GM19193 (cell line): ENCODE results near the gene TRIO.

Experiments used
- POLR2A ChIP-seq: IDR thresholded peaks from 4 replicates; pipeline ENCODE4 v1.6.1; 2011; ENCODE audit not compliant: insufficient read depth, insufficient read length; ENCODE audit errors: extremely low read depth

Gene TRIO

DNA sequence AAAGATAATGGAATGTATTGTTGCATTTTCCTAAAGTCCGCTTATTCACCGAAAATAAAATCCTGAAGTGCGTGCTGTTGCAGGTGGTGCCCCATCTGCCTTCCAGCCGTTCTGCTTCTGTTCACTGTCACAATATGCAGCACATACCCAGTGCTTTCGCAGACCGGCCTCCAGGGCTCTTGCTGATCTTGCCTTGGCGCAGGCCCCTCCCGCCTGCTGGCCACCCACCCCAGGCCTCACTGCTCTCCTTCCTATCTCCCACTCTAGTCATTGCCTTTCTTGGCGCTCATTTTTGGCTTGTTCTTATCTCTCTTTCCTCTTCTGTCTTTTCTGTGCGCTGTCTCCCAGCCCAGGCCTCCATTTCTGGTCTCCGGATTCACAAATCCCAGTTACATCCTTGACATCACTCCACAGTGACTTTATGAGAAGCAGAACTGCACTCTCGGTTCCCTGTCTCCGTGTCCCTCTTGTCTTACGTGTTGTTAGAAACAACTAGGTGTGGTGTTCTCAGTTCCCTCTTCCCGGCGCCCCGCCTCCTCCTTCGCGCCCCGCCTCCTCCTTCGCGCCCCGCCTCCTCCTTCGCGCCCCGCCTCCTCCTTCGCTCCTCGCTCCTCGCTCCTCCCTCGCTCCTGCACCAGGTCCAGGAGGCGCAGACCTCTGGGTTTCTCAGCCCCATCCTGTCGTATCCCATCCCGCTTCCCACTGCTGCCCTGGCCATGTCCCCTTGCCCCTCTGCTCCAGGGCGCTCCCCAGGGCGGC is 236.8 kb downstream of the TRIO start:
- no peak for TF ChIP-seq POLR2A

DNA sequence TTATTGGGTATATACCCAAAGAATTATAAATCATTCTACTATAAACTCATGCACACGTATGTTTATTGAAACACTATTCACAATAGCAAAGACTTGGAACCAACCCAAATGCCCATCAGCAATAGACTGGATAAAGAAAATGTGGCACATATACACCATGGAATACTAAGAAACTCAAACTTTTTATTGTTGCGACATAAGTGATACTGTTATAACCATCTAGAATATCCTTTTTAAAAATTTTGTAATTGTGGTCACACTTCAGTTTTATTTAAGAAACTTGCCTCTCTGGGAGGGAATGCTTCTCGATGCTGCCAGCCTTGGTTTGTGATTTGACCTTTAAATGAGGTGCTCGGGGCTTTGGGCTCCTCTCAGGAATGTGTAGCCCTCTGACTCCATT is 237.6 kb downstream of the TRIO start:
- no peak for TF ChIP-seq POLR2A

DNA sequence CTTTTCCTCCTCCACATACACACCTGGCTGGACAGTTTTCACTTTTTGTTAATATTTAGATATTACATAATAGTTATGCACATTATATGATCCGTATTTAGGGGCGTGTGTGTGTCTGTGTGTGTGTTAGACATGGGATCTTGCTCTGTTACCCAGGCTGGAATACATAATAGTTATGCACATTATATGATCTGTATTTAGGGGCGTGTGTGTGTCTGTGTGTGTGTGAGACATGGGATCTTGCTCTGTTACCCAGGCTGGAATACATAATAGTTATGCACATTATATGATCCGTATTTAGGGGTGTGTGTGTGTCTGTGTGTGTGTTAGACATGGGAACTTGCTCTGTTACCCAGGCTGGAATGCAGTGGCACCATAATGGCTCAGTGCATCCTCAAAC is 239.5 kb downstream of the TRIO start:
- no peak for TF ChIP-seq POLR2A

DNA sequence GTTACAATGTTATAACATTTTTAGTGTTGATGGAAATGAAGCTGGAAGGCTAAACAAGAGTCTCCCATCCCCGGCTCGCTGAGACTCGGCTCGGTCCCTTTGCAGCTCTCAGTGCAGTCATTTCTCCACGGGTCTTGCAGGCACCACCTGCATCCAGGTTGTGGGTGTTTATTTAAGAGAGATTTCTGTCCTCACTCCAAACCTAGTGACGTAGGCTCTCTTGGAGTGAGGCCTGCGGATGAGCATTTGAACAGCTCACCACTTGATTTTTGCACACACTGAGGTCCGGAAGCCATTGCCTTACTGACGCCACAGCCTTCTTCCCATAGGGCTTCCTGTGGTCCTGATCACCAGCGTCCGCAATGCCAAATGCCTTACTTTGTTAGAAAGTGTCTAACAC is 240.8 kb downstream of the TRIO start:
- no peak for TF ChIP-seq POLR2A

DNA sequence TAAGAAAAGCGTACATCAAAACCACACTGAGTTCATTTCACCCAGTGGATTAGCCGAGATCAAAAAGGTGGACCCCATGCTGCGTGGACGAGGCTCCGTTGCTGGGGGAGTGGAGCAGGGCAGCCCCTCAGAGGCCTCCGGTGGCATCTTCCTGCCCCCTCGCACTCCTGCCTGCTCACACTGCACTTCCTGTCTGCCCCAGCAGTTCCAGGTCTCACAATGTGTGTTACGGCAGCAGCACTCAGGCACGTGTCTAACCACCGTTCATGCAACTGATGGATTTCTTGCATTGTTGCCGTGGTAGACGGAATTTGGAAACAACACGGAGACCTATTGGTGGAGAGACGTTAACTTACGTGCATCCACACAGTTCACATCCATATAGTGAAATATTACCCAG is 241.9 kb downstream of the TRIO start:
- no peak for TF ChIP-seq POLR2A

DNA sequence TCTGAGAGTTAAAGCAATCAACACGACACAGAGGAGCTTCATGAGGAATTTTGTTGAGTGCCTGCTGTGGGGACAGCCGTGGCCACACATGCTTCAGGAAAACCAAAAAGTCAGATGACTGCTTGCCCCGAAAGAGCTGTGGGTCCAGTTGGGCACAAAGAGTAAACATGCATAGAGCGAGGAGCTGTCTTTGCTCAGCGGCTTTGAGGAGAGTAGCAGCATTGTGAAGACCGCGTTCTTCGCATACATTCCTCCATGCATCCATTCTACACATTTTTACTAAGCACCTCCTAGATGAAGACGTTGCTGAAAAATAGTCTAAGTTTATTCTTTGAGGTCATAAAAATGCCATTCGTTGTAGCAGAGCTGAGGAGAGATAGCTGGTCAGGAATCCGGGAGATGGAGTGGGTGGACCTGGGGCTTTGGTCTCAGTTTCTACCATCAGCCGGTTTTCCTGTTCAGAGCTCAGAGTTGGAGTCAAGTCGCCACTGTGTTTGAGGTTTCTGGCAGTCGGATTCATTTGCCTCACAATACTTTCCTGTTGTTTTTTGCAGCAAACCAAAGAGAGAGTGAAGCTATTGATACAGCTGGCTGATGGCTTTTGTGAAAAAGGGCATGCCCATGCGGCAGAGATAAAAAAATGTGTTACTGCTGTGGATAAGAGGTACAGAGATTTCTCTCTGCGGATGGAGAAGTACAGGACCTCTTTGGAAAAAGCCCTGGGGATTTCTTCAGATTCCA is 243.9 kb downstream of the TRIO start:
- TF ChIP-seq POLR2A, result no peak

DNA sequence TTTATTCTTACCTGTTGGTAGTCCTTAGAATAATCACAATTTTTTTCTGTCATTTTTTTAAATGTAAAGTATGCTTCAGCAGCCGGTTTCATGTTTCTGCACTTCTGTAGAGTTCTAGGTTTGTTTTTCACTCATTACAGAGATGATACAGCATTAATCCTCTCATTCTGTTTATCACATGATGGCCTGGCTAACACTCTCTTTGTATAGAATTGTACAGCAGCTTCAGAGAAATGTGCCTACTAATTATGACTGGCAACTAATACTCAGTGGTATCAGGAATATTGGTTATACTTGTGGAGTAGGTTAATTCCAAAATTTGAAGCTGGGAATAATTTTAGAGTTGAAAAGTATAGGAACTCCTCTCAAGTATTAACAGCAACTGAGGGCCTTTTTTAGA is 245.6 kb downstream of the TRIO start:
- TF ChIP-seq POLR2A, result no peak

DNA sequence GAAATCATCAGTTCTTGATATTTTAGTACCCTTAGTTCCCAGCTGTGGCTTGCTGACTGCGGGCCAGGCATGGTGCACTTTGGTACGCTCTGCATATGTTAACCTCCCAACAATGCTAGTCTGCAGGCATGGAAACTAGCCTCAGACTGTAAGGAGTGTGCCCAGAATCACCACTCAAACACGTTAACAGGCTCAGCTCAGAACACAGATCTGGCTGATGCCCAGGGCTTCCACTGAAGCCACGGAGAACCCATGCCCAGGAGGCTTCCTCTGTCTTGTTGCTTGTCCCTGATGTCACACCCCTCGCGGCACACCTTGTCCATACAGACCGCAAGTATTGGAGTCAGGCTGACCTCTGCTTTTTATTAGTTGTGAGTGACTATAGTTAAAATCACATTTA is 251.2 kb downstream of the TRIO start:
- no peak for TF ChIP-seq POLR2A

DNA sequence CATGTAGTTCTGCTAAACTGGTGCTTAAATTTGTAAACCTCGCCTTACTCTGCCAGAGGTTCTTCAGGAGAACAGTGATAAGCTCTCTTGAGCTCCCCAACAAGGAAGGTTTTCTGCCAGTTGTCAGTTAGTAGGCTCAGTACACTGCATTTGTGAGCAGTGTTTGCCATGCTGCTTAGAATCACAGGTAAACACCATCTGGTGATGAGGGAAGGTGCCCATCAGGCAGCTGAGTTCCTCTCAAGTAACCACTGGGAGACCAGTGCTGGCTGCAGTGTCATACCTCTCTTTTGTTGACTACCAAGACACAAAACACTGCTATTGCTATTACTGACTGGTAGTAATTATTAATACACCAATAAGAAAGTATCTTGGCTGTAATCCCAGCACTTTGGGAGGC is 252.3 kb downstream of the TRIO start:
- no peak for TF ChIP-seq POLR2A

DNA sequence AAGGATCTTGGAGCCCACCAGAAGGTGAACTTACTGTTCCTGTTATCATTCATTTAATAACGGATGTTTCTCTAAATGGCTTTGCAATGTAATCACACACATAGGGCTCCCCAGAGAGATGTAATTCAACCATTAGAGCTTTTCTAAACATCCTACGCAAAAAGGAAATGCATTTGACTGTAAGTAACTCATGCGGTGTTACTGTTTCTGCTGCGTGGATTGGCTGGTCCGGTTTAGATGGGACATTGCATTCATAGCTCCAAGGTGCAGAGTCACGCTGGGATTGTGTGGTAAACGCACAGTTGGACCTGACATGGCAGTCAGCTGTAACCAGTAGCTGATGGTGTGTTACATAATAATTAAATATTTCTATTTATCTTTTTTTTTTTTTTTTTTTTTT is 252.9 kb downstream of the TRIO start:
- TF ChIP-seq POLR2A, result no peak

DNA sequence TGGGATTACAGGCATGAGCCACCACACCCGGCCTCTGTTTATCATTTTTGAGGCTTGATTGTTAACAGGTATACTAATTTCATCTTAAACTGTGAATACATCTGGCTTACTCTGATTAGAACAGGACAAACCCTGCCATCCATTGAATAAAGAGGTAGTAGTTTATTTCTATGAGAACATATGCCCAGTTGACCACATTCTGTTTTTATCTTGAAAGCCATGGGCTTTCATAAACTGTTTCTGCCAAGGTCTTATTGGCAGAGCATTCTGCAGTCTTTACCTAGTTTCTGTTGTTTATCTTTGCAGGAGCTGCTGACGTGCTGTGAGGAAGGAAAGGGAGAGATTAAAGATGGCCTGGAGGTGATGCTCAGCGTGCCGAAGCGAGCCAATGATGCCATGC is 253.6 kb downstream of the TRIO start:
- no peak for TF ChIP-seq POLR2A

DNA sequence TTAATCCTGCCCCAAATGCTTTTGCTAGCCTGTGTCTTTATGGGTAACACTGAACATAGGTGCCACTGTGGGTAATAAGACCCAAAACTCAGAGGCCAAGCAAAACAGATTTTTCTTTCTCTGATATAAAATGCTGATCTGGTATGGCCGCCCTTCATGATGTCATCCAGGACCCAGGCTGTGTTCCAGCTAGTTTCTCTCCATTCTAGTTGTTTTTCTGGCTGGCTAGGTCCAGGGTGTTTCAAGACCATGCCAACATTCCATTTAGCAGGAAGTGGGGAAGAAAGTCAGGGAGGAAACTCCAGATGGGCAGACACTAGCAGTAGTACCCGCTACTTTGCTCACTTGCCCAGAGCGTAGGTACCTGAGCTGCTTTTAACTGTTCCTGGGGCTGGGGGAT is 254.6 kb downstream of the TRIO start:
- TF ChIP-seq POLR2A, result no peak

DNA sequence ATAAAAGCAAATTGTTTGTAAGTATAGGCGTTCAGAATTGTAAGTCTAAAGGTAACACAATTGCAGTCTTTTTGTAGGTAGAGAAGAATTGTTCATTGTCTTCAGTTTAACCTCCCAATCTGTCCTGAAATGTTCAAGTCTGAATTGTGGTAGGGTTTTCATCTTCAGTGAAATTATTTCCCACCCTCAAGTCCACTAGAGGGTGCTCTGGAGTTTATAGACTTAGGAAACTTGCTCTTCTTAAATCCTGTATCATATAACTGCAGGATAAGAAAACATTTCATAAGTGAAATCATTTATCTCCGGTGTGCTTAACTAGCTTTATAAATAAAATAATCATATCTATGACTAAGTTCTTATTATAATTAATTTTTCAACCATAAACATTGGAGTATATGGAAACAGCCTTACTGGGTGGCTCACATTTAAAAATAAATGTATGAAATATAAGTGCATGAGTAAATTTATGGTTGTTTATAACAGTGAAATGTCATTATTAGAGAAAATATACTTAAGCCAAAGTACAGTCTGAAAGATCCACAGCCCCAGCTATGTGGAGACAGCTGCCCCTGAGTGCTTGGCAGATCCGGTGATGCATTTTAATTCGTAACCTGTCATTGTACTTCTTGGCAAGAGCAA is 256.0 kb downstream of the TRIO start:
- TF ChIP-seq POLR2A, result no peak

DNA sequence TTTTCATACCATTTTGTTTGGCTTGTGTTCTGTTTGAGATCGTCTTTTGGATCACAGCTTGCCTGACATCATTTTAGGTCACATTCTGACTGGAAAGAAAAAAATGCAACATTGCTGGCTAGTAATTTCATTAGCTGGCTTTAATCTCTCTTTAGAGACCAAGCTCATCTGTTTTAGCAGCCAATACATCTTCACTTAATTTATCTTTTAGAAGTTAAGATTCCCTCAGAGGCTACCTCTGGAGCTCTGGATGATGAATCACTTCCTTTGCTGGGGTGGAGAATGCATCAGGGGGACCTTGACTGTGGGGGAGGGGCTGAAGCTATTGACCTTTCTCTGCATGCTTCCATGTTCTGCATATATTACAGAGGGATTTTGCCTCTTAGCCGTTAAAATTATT is 256.9 kb downstream of the TRIO start:
- no peak for TF ChIP-seq POLR2A

DNA sequence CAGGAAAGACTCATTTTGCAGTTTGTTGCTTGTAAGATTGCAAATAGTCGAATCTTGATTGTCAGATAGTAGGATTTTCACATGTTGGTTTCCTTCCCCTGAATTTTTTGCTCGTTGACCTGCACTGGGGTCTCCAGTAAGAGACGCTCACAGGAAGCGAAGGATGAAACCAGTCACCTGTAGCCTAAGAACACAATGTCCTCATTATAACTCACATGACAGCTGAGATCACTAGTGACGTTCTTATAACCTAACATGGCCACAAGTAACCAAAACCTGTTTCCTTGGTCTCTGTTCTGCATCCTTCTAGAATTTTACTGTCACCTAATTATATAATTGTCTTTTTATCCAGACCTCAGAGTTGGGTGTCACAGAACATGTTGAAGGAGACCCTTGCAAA is 257.5 kb downstream of the TRIO start:
- TF ChIP-seq POLR2A, result no peak

DNA sequence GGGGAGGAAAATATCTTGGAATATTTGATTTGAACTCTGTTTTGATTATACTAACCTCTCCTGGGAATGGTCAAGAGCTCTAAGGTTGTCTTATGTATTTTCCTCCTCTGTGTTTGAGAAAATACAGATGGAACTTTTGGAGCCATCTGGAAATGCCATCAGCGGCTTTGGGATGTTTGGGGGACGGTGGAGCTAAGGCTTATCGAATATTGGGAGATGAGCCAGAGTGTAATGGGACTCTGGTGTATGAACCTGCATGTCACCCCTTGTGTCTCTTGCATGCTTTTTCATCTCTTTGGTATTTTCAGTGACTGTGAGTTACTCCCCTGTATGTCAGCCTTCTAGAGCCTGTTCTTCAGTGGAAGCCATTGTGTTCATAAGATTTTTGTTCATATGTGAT is 258.5 kb downstream of the TRIO start:
- no peak for TF ChIP-seq POLR2A
